ENCODE measurements around the gene SORCS2.

DNA sequence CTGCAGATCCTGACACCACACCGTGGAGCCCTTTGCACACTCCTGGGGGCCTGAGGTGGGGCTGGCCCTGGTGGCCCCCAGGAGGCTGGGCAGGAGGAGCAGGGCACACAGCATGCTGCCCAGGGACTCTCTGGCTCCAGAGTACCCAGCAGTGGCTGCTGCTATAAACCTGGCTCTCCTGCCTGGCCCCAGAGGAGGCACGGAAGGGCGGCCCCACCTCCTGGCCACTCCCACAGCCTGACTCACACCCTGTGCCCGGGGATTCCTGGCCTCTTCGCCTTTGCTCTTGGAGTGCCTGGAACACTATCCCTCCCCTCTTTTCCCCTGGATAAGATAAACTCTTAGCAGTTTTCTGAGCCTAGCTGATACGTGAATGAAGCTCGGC lies 242.4 kb downstream of the SORCS2 start, which contains the start of gene PSAPL1:
- TF ChIP-seq POLR2A (IDR thresholded peaks at IDR 0.05): no peak
- no peak for TF ChIP-seq CTCF (IDR thresholded peaks at IDR 0.05)

Data from esophagus squamous epithelium (tissue), 4 donors.